ENCODE measurements around the gene KYNU.
"Not testable (repeated sequence)": the region's sequence is repeated elsewhere in the genome, so short reads cannot be mapped to it uniquely, and the experiment has no call there.

KYNU gene

GRCh38 chr2:143034292-143035074, 157.0 kb downstream of the KYNU start:
- peak; percentile 57 to 82 for DNase-seq

DNA sequence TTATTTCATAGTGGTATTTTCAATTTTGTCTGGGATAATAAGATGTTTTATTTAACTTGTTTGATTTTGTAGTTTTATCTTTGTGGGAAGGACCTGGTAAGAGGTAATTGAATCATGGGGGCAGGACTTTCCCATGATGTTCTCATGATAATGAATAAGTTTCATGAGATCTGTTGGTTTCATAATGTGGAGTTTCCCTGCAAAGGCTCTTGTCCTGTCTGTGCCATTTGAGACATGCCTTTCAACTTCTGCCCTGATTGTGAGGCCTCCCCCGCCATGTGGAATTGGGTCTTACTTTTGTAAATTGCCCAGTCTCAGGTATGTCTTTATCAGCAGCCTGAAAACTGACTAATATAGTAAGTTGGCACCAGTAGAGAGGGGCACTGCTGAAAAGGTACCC, 174.0 kb downstream of the KYNU start:
- no peak for DNase-seq

- not testable (repeated sequence) for DNase-seq
These were observed 176.0 kb downstream of the KYNU start for GRCh38 chr2:143053437-143053836.

DNA sequence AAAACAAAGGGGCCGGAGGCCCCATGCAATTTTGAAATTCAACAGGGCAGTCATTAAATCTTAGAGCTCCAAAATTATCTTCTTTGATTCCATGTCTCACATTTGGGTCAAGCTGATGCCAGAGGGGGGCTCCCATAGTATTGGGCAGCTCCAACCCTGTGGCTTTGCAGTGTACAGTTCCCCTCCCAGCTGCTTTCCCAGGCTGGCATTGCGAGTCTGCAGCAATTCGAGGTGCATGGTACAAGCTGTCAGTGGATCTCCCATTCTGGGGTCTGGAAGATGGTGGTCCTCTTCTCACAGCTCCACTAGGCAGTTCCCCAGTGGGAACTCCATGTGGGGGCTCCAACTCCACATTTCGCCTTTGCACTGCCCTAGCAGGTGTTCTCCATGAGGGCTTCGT, 179.1 kb downstream of the KYNU start:
- DNase-seq, result no peak

DNA sequence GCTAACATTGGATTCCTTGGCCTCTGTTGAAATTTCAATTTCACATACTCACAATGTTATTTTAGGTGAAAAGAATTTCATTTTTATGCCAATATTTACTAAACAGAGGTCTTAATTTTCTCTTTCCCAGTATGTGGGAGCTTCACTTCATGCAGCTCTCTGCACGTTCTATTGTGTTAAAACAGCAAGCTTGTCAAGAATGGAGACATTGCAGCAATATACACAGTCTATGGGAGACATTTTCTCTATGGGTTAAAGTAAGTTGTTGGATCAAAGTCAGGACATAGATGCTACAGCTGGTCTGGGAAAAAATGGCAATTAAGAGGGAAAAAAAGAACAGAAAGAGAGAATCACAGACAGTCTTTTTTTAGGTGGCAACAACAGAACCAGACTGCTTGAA, 181.4 kb downstream of the KYNU start:
- DNase-seq, result no peak

GRCh38 chr2:143063612-143064200, 186.2 kb downstream of the KYNU start:
- DNase-seq, result no peak

DNA sequence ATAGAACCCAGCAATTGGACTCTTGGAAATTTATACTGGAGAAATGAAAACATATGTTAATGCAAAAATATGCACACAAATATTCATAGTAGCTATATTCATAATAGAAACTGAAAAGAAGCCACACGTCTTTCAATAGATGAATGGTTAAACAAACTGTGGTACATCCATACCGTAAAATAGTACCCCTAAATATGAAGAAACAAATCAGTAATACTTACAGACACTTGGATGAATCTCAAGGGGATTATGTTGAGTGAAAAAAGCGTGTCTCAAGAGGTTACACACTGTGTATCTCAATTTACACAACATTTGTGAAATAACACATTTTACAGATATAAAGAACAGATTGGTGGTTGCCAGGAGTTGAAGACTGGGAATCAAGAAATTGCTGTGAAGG, 190.6 kb downstream of the KYNU start:
- DNase-seq, result no peak

- DNase-seq, result no peak
These were observed 191.0 kb downstream of the KYNU start for GRCh38 chr2:143068509-143068908.

- no peak for DNase-seq
These were observed 193.2 kb downstream of the KYNU start for GRCh38 chr2:143070704-143071103.

- DNase-seq, result no peak
These were observed 193.9 kb downstream of the KYNU start for GRCh38 chr2:143071185-143071876.

- not testable (repeated sequence) for DNase-seq
These were observed 197.4 kb downstream of the KYNU start for GRCh38 chr2:143074913-143075312.

DNA sequence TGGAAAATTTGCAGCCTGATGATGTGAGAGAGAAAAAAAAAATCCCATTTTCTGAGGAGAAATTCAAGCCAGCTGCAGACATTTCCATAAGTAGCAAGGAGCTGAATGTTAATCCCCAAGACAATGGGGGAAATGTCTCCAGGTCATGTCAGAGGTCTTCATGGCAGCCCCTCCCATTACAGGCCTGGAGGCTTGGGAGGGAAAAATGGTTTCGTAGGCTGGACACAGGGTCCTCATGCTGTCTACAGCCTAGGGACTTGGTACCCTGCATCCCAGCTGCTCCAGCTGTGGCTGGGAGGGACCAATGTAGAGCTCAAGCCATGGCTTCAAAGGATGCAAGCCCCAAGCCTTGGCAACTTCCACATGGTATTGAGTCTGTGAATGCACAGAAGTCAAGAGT, 198.2 kb downstream of the KYNU start:
- DNase-seq, result no peak

DNA sequence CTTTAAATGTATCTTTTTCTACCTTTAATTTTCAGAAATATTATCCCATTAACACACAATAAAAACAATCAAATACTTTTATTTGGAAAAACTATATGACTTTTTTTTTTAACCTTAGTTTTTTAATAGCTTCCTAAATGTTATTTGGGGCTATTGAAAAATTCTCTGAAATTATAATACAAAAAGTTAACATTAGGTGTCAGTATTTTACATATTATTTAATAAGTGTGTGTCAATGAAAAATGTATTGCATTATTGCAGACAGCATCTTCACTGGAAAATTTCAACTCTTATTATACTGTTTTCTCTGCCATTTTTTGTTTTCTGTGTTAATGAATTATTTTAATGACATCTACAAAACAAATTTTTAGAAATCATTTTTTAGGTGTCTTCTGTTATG, 200.6 kb downstream of the KYNU start:
- no peak for DNase-seq

- no peak for DNase-seq
These were observed 204.2 kb downstream of the KYNU start for GRCh38 chr2:143081616-143082015.

DNA sequence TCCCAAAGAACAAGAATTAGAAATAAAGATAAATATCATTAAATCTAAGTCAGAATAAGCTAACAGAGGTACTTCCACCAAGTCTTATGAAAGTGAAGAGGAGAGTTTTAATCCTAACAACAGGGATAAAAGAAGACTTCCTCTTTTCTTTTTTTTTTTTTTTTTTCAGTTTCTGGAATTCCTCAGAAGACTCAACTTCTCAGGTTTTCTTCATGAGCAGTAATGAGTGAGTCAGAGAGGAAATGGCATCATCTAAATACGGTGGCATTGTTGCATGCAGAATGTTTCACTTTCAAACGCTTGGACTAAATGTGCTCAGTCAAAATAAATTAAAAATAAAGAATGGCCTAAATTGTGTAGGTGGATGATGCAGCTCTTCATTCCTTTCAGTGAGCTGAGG, 206.2 kb downstream of the KYNU start:
- no peak for DNase-seq

- no peak for DNase-seq
These were observed 207.0 kb downstream of the KYNU start for GRCh38 chr2:143084462-143084861.

- DNase-seq, result no peak
These were observed 207.8 kb downstream of the KYNU start for GRCh38 chr2:143085125-143085784.

GRCh38 chr2:143087033-143087432, 209.6 kb downstream of the KYNU start:
- DNase-seq, result no peak

DNA sequence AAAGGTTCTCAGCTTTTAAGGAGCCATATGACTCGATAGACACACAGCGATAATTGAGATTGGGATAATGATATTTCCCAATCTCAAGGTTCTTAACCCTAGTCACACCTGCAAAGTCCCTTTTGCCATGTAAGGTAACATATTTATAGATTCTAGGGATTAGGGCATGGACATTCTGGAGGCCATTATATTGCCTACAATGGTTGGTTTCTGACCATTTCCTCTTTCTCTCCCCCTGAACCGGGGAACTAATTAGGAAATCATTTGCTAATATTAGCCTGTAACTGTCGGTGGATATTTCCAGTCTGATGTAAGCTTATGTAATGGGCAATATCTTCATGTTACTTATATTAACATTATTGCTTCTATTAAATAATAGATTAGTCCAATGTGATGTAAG, 210.9 kb downstream of the KYNU start:
- DNase-seq, result no peak

DNA sequence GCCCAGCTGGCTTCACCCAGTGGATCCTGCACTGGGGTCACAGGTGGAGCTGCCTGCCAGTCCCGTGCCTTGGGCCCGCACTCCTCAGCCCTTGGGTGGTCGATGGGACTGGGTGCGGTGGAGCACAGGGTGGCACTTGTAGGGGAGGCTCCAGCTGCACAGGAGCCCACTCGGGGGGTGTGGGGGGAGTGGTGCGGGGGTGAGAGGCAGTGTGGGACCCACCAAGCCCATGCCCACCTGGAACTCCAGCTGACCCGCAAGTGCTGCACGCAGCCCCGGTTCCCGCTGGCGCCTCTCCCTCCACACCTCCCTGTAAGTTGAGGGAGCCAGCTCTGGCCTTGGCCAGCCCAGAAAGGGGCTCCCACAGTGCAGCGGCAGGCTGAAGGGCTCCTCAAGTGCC, 212.1 kb downstream of the KYNU start:
- not testable (repeated sequence) for DNase-seq

All from NCI-H2081 (cell line).